Activated CD8-positive, alpha-beta memory T cell treated with anti-CD3 and anti-CD28 coated beads for 36 hours (primary cell): Measurements from ENCODE around the gene KAT8. TPM values are rescaled to one million over a fixed set of nuclear protein-coding genes. Genes with fewer than 3 reads are reported as not detected.
"Not testable (repeated sequence)": the region's sequence is repeated elsewhere in the genome, so short reads cannot be mapped to it uniquely, and the experiment has no call there.

Source experiments
- CTCF ChIA-PET: fragments of 350-600 bp; sonication (Branson Sonifier 250); formaldehyde crosslinking; loops from one replicate; lab custom pipeline; 2021; ENCODE audit warnings: antibody characterized with exemption; lab: Charles Lee
- POLR2A ChIA-PET: fragments of 350-600 bp; sonication (Branson Sonifier 250); formaldehyde crosslinking; loops from one replicate; lab custom pipeline; 2021; ENCODE audit warnings: antibody characterized with exemption; lab: Charles Lee
- total RNA-seq, 2 experiments: library from RNA; stranded (reverse); gene quantifications; one replicate each; pipeline ENCODE4 v1.2.3, GENCODE V29; 2021

Gene KAT8
- total RNA-seq, 2 experiments from 2014 or later, result 53.1 to 54.8 TPM

GRCh38 chr16:31150976-31151375 is 33.5 kb downstream of the KAT8 start:
- CTCF ChIA-PET, result interaction anchor here (1.2 kb wide), 1 partner anchor 9 kb away, joined by 6 read pairs; no protein-coding TSS in a partner anchor
- POLR2A ChIA-PET, result not testable (repeated sequence)

GRCh38 chr16:31157136-31157535 is 39.7 kb downstream of the KAT8 start:
- POLR2A ChIA-PET, result interaction anchor here (1.3 kb wide), 1 partner anchor 23 kb away, joined by 5 read pairs; no protein-coding TSS in a partner anchor

GRCh38 chr16:31167315-31167714 is 49.9 kb downstream of the KAT8 start:
- ChIA-PET CTCF (no interaction called here), POLR2A (no interaction called here)

More at GRCh38 chr16:31157136-31157535, 39.7 kb downstream of the KAT8 start:
- CTCF ChIA-PET, result interaction anchor here (1.7 kb wide), 1 partner anchor 15 kb away, joined by 8 read pairs; no protein-coding TSS in a partner anchor

GRCh38 chr16:31168848-31169247 is 51.4 kb downstream of the KAT8 start:
- ChIA-PET POLR2A (no interaction called here), CTCF (no interaction called here)

GRCh38 chr16:31170048-31170447 is 52.6 kb downstream of the KAT8 start:
- CTCF ChIA-PET, result interaction anchor here (0.6 kb wide), 1 partner anchor 16 kb away, joined by 3 read pairs; no protein-coding TSS in a partner anchor
- POLR2A ChIA-PET, result not testable (repeated sequence)

- CTCF ChIA-PET, result interaction anchor here (1.2 to 2.1 kb wide), 3 partner anchors 13 to 35 kb away, joined by 3 to 11 read pairs (median 3); no protein-coding TSS in a partner anchor
- POLR2A ChIA-PET, result interaction anchor here (0.8 to 1.3 kb wide), 2 partner anchors 35 to 59 kb away, joined by 4 read pairs; partner anchors contain the start of gene KAT8
These were observed 59.7 kb downstream of the KAT8 start for GRCh38 chr16:31177136-31177535.

- POLR2A ChIA-PET, result interaction anchor here (0.6 to 2.1 kb wide), 14 partner anchors 10 to 1433 kb away, joined by 3 to 22 read pairs (median 4); partner anchors contain the start of genes KAT8, PYCARD, STX4 and ZNF646
- CTCF ChIA-PET, result interaction anchor here (0.7 to 1.5 kb wide), 3 partner anchors 37 to 280 kb away, joined by 3 to 14 read pairs (median 4); partner anchors contain the start of gene ARMC5
These were observed 61.8 kb downstream of the KAT8 start for GRCh38 chr16:31179219-31179746.

- POLR2A ChIA-PET, result interaction anchor here (0.5 to 2.1 kb wide), 22 partner anchors 10 to 1434 kb away, joined by 3 to 22 read pairs (median 4); partner anchors contain the start of genes ARMC5, KAT8, PYCARD and STX4
- CTCF ChIA-PET, result interaction anchor here (0.7 to 1.5 kb wide), 5 partner anchors 10 to 279 kb away, joined by 3 to 14 read pairs (median 4); partner anchors contain the start of gene ARMC5
These were observed 62.4 kb downstream of the KAT8 start, which contains the start of gene FUS for GRCh38 chr16:31179747-31180459. Gene FUS, plus strand, starts transcription at chr16:31180139. Its CDS starts 76 bp downstream, at chr16:31180215.

Other genes with a start within 250 kb of the KAT8 start
- 10 to 100 TPM; 27.8 to 29.8 TPM for gene BCL7C, start 223.6 kb upstream of the KAT8 start, total RNA-seq
- under 1 TPM; 0.13 to 0.21 TPM for gene CTF1, start 221.1 kb upstream of the KAT8 start, total RNA-seq
- 10 to 100 TPM; 29.9 to 30.1 TPM for gene FBXL19, start 194.1 kb upstream of the KAT8 start, total RNA-seq
- gene ORAI3, start 168.6 kb upstream of the KAT8 start, total RNA-seq, result 1 to 10 TPM; 7.9 to 8.4 TPM
- 10 to 100 TPM; 26.9 to 27.3 TPM for gene SETD1A, start 159.9 kb upstream of the KAT8 start, total RNA-seq
- 1 to 10 TPM; 1.8 to 1.9 TPM for gene HSD3B7, start 132.5 kb upstream of the KAT8 start, total RNA-seq
- gene STX1B, start 107.0 kb upstream of the KAT8 start, total RNA-seq, result under 1 TPM; 0.15 to 0.34 TPM
- 10 to 100 TPM; 40.0 to 41.2 TPM for gene STX4, start 84.1 kb upstream of the KAT8 start, total RNA-seq
- gene ZNF668, start 43.4 kb upstream of the KAT8 start, total RNA-seq, result 10 to 100 TPM; 16.8 to 17.2 TPM
- gene ZNF646, start 43.2 kb upstream of the KAT8 start, total RNA-seq, result 10 to 100 TPM; 19.8 to 20.3 TPM
- 1 to 10 TPM; 3.5 to 3.8 TPM for gene PRSS53, start 28.7 kb upstream of the KAT8 start, total RNA-seq
- 10 to 100 TPM; 72.7 to 81.6 TPM for gene VKORC1, start 22.9 kb upstream of the KAT8 start, total RNA-seq
- gene BCKDK, start 9.3 kb upstream of the KAT8 start, total RNA-seq, result 10 to 100 TPM; 49.5 to 49.7 TPM
- gene PRSS8, start 18.1 kb downstream of the KAT8 start, total RNA-seq, result not detected
- under 1 TPM; 0.23 to 0.31 TPM for gene PRSS36, start 32.4 kb downstream of the KAT8 start, total RNA-seq
- 100 to 1,000 TPM; 678 to 692 TPM for gene FUS, start 62.5 kb downstream of the KAT8 start, total RNA-seq
- 1 to 10 TPM; 5.2 to 6.9 TPM for gene PYCARD, start 85.1 kb downstream of the KAT8 start, total RNA-seq
- not detected for gene TRIM72, start 96.5 kb downstream of the KAT8 start, total RNA-seq
- gene PYDC1, start 99.5 kb downstream of the KAT8 start, total RNA-seq, result not detected
- under 1 TPM; 0.84 to 0.89 TPM for gene ITGAM, start 142.3 kb downstream of the KAT8 start, total RNA-seq
- 1 to 10 TPM; 4.3 to 5.3 TPM for gene ITGAX, start 237.5 kb downstream of the KAT8 start, total RNA-seq